DOHH2 (cell line): Measurements from ENCODE around the gene PLSCR3.

Source experiments
- CTCF ChIP-seq: fragments of 200-600 bp; sonication (generic); IDR thresholded peaks from one replicate; pipeline ENCODE4 v1.5.1; 2014; ENCODE audit warnings: antibody characterized with exemption, mild to moderate bottlenecking, low read depth, low read length; ENCODE audit not compliant: poor library complexity, severe bottlenecking
- EZH2phosphoT487 ChIP-seq: fragments of 200-600 bp; sonication (generic); IDR thresholded peaks from 2 replicates; pipeline ENCODE4 v1.6.1; 2017; ENCODE audit warnings: borderline replicate concordance, mild to moderate bottlenecking, antibody characterized with exemption, low read length, moderate library complexity, mixed read lengths

GRCh38 chr17:7432296-7432695 lies 38.0 kb upstream of the PLSCR3 start:
- TF ChIP-seq CTCF (no peak), EZH2phosphoT487 (no peak)
